H1 (cell line): Measurements from ENCODE around the gene MCC. TPM values are rescaled to one million over a fixed set of nuclear protein-coding genes. Genes with fewer than 3 reads are reported as not detected.

Experiments used
- CTCF ChIA-PET: fragments of 300-600 bp; sonication (Branson Sonifier 250); formaldehyde crosslinking; loops from one replicate; lab custom pipeline; 2021; ENCODE audit not compliant: partially characterized antibody; lab: Charles Lee
- POLR2A ChIA-PET: fragments of 300-600 bp; sonication (Branson Sonifier 250); formaldehyde crosslinking; loops from one replicate; lab custom pipeline; 2021; ENCODE audit warnings: inconsistent platforms; ENCODE audit not compliant: partially characterized antibody; lab: Charles Lee
- DNase-seq, 2 experiments: peaks; one replicate each; pipeline versions ENCODE4 v3.0.0 to v3.0.0-alpha.2; 2010 to 2022; ENCODE audit warnings: low spot score in 2 of 2, low read depth in 1 of 2, mixed read lengths in 1 of 2
- FAIRE-seq: peaks from 2 replicates; lab custom pipeline; 2011; peaks lifted over from hg19 to GRCh38; lab: Jason Lieb, UNC
- H2AFZ ChIP-seq: 2 replicates; pipeline ENCODE4 v1.8.1; 2012; ENCODE audit warnings: low read length, inconsistent platforms
- H2AK5ac ChIP-seq: 2 replicates; pipeline ENCODE4 v1.6.1; 2013; ENCODE audit warnings: low read depth, low read length
- H2BK120ac ChIP-seq: replicated peaks from 2 replicates; pipeline ENCODE3; 2013; ENCODE audit warnings: low read depth, low read length, inconsistent platforms
- H2BK12ac ChIP-seq: 2 replicates; pipeline ENCODE4 v1.6.1; 2013; ENCODE audit warnings: low read depth, low read length
- H2BK15ac ChIP-seq: 2 replicates; pipeline ENCODE4 v1.6.1; 2013; ENCODE audit warnings: low read length
- H2BK20ac ChIP-seq: 2 replicates; pipeline ENCODE4 v1.6.1; 2013; ENCODE audit warnings: low read length
- H2BK5ac ChIP-seq: 2 replicates; pipeline ENCODE4 v1.6.1; 2013; ENCODE audit warnings: low read depth, low read length
- H3K14ac ChIP-seq: 2 replicates; pipeline ENCODE4 v1.6.1; 2013; ENCODE audit warnings: inconsistent platforms; ENCODE audit not compliant: insufficient read length
- H3K18ac ChIP-seq: 2 replicates; pipeline ENCODE4 v1.6.1; 2013; ENCODE audit warnings: low read length; ENCODE audit errors: extremely low read depth
- H3K23ac ChIP-seq: 2 replicates; pipeline ENCODE4 v1.6.1; 2013; ENCODE audit warnings: inconsistent platforms; ENCODE audit not compliant: insufficient read length
- H3K23me2 ChIP-seq: 2 replicates; pipeline ENCODE4 v1.6.1; 2013; ENCODE audit warnings: low read depth, low read length
- H3K27ac ChIP-seq: 2 replicates; pipeline ENCODE4 v1.6.1; 2011; ENCODE audit warnings: low read depth, low read length, inconsistent platforms
- H3K27me3 ChIP-seq, 4 experiments: replicated peaks in 1 of 4; 1 replicate in 1 of 4; 2 replicates in 3 of 4; pipeline versions ENCODE4 v1.6.1 to v1.8.1; 2011 to 2013; ENCODE audit warnings: low read length in 3 of 4, mild to moderate bottlenecking in 3 of 4, inconsistent platforms in 2 of 4, mixed read lengths in 2 of 4, moderate library complexity in 1 of 4; ENCODE audit not compliant: control insufficient read depth in 3 of 4, insufficient read depth in 3 of 4; ENCODE audit errors: extremely low read depth in 1 of 4
- H3K36me3 ChIP-seq, 4 experiments: 2 replicates each; pipeline versions ENCODE4 v1.6.1 to v1.8.1; 2011 to 2013; ENCODE audit warnings: mild to moderate bottlenecking in 4 of 4, low read length in 3 of 4, moderate library complexity in 2 of 4, control low read depth in 1 of 4, inconsistent platforms in 1 of 4; ENCODE audit not compliant: insufficient read depth in 4 of 4, control insufficient read depth in 2 of 4
- H3K4ac ChIP-seq: replicated peaks from 2 replicates; pipeline ENCODE3; 2013; ENCODE audit warnings: low read length, low read depth, mixed read lengths, inconsistent platforms; ENCODE audit not compliant: insufficient read length
- H3K4me1 ChIP-seq, 4 experiments: replicated peaks in 1 of 4; 1 replicate in 1 of 4; 2 replicates in 3 of 4; pipeline versions ENCODE4 v1.6.1 to v1.8.1; 2011 to 2013; ENCODE audit warnings: low read length in 3 of 4, inconsistent platforms in 2 of 4, mixed read lengths in 1 of 4; ENCODE audit not compliant: insufficient read depth in 4 of 4, control insufficient read depth in 3 of 4
- H3K4me2 ChIP-seq, 2 experiments: 2 replicates each; pipeline versions ENCODE4 v1.6.1 to v1.8.1; 2011 to 2013; ENCODE audit warnings: low read depth in 2 of 2, low read length in 2 of 2, control low read depth in 1 of 2, inconsistent platforms in 1 of 2, mild to moderate bottlenecking in 1 of 2; ENCODE audit not compliant: insufficient read depth in 1 of 2
- H3K4me3 ChIP-seq, 4 experiments: fragments of 200-600, 300-600 bp in 1 of 4; sonication (generic), shearing (Covaris generic), sonication (Bioruptor Twin) in 1 of 4; 2 replicates each; pipeline versions ENCODE4 v1.5.1 to v1.8.1; 2011 to 2016; ENCODE audit warnings: low read length in 4 of 4, low read depth in 3 of 4, control low read depth in 2 of 4, inconsistent platforms in 2 of 4, mild to moderate bottlenecking in 2 of 4, mixed read lengths in 1 of 4, moderate library complexity in 1 of 4; ENCODE audit not compliant: insufficient read depth in 2 of 4; ENCODE audit errors: extremely low read depth in 1 of 4
- H3K56ac ChIP-seq: replicated peaks from 2 replicates; pipeline ENCODE3; 2013; ENCODE audit warnings: low read depth, mild to moderate bottlenecking, mixed read lengths, low read length, inconsistent platforms; ENCODE audit not compliant: insufficient read length
- H3K79me1 ChIP-seq: 2 replicates; pipeline ENCODE4 v1.6.1; 2013; ENCODE audit warnings: low read depth, low read length, control low read depth
- H3K79me2 ChIP-seq, 2 experiments: 2 replicates each; pipeline versions ENCODE4 v1.6.1 to v1.8.1; 2012 to 2013; ENCODE audit warnings: low read length in 2 of 2, mild to moderate bottlenecking in 2 of 2, inconsistent platforms in 1 of 2; ENCODE audit not compliant: insufficient read depth in 2 of 2, control insufficient read depth in 1 of 2
- H3K9ac ChIP-seq, 4 experiments: replicated peaks in 1 of 4; 1 replicate in 1 of 4; 2 replicates in 3 of 4; pipeline versions ENCODE4 v1.6.1 to v1.8.1; 2011 to 2013; ENCODE audit warnings: low read depth in 3 of 4, low read length in 3 of 4, control low read depth in 2 of 4, mild to moderate bottlenecking in 2 of 4, moderate library complexity in 2 of 4, inconsistent platforms in 1 of 4; ENCODE audit errors: extremely low read depth in 1 of 4
- H3K9me3 ChIP-seq, 2 experiments: 2 replicates each; pipeline versions ENCODE4 v1.6.1 to v1.8.1; 2012 to 2013; ENCODE audit warnings: mild to moderate bottlenecking in 2 of 2, moderate library complexity in 2 of 2, control low read depth in 1 of 2, inconsistent platforms in 1 of 2, low read depth in 1 of 2, low read length in 1 of 2, mixed read lengths in 1 of 2; ENCODE audit not compliant: insufficient read depth in 2 of 2
- H4K20me1 ChIP-seq, 2 experiments: replicated peaks in 1 of 2; 2 replicates each; pipeline versions ENCODE3 to v1.8.1; 2011 to 2013; ENCODE audit warnings: inconsistent platforms in 2 of 2, low read length in 2 of 2, mild to moderate bottlenecking in 1 of 2; ENCODE audit not compliant: insufficient read depth in 2 of 2, control insufficient read depth in 1 of 2
- H4K5ac ChIP-seq: 2 replicates; pipeline ENCODE4 v1.6.1; 2013; ENCODE audit warnings: low read length, low read depth, mixed read lengths, inconsistent platforms; ENCODE audit not compliant: insufficient read length
- H4K8ac ChIP-seq: 2 replicates; pipeline ENCODE4 v1.8.0; 2013; ENCODE audit warnings: mild to moderate bottlenecking, moderate library complexity, low read length, inconsistent platforms; ENCODE audit not compliant: insufficient read depth; ENCODE audit errors: extremely low read depth
- H4K91ac ChIP-seq: replicated peaks from 2 replicates; pipeline ENCODE3; 2013; ENCODE audit warnings: low read length, mixed read lengths, inconsistent platforms; ENCODE audit not compliant: insufficient read length
- ASH2L ChIP-seq: fragments of 200-600, 300-600 bp; sonication (generic); IDR thresholded peaks from one replicate; pipeline ENCODE4 v1.7.1; 2017; ENCODE audit warnings: low read length
- EZH2 ChIP-seq: fragments of 200-600 bp; sonication (generic); IDR thresholded peaks from 2 replicates; pipeline ENCODE4 v1.7.1; 2012; ENCODE audit warnings: low read depth, mild to moderate bottlenecking, moderate library complexity, low read length, inconsistent platforms; ENCODE audit not compliant: severe bottlenecking
- GABPA ChIP-seq: IDR thresholded peaks from 2 replicates; pipeline ENCODE4 v1.6.1; 2011; ENCODE audit warnings: mild to moderate bottlenecking, low read length, moderate library complexity, borderline replicate concordance; ENCODE audit not compliant: insufficient read depth
- HDAC6 ChIP-seq: IDR thresholded peaks from one replicate; pipeline ENCODE4 v1.7.1; 2012; ENCODE audit warnings: low read depth, mild to moderate bottlenecking, inconsistent platforms, low read length, moderate library complexity
- KDM4A ChIP-seq: IDR thresholded peaks from one replicate; pipeline ENCODE4 v1.7.1; 2012; ENCODE audit warnings: low read depth, mild to moderate bottlenecking, moderate library complexity, low read length, inconsistent platforms; ENCODE audit not compliant: severe bottlenecking
- POU5F1 ChIP-seq: IDR thresholded peaks from 2 replicates; pipeline ENCODE4 v1.6.1; 2011; ENCODE audit warnings: low read depth, mild to moderate bottlenecking, low read length, moderate library complexity
- RFX5 ChIP-seq: IDR thresholded peaks from 2 replicates; pipeline ENCODE4 v1.6.1; 2011; ENCODE audit warnings: low read depth, low read length, improper control_type of control experiment, borderline replicate concordance
- RNF2 ChIP-seq: fragments of 200-900, 300-1000 bp; sonication (generic); IDR thresholded peaks from 2 replicates; pipeline ENCODE4 v1.7.1; 2016; ENCODE audit warnings: borderline replicate concordance, low read depth, mild to moderate bottlenecking, antibody characterized with exemption, low read length; ENCODE audit not compliant: poor library complexity, severe bottlenecking; ENCODE audit errors: missing control alignments
- RXRA ChIP-seq: IDR thresholded peaks from 2 replicates; pipeline ENCODE4 v1.6.1; 2011; ENCODE audit warnings: low read depth, mild to moderate bottlenecking, low read length, moderate library complexity; ENCODE audit not compliant: insufficient read depth
- SUZ12 ChIP-seq: fragments of 200-600 bp; sonication (generic); IDR thresholded peaks from 2 replicates; pipeline ENCODE4 v1.6.1; 2012; ENCODE audit warnings: mild to moderate bottlenecking, inconsistent platforms, low read length, moderate library complexity, mixed read lengths
- TCF12 ChIP-seq: IDR thresholded peaks from 2 replicates; pipeline ENCODE4 v1.6.1; 2011; ENCODE audit warnings: low read depth, mild to moderate bottlenecking, low read length
- USF2 ChIP-seq: IDR thresholded peaks from 2 replicates; pipeline ENCODE4 v1.6.1; 2011; ENCODE audit warnings: low read length, improper control_type of control experiment
- WGBS, 2 experiments: shearing (Covaris generic) in 1 of 2; methylation state at CpG; one replicate each; pipeline versions ENCODE4 v1.1.6 to v1.1.7; 2013 to 2015; ENCODE audit warnings: low lambda C conversion rate in 2 of 2, mixed read lengths in 2 of 2, inconsistent platforms in 1 of 2, low coverage in 1 of 2, missing lambda C conversion rate in 1 of 2; ENCODE audit not compliant: insufficient replicate concordance in 2 of 2, insufficient coverage in 1 of 2, insufficient read length in 1 of 2; ENCODE audit errors: extremely low coverage in 1 of 2, missing lambda C conversion rate in 1 of 2; 5-methylcytosine and 5-hydroxymethylcytosine counted together
- polyA plus RNA-seq, 7 experiments: library from polyadenylated mRNA; depleted of rRNA in 3 of 7; stranded (reverse) in 5 of 7; unstranded in 2 of 7; fragments of >200 nt in 5 of 7; fragments of 200-250 nt in 2 of 7; gene quantifications; 1 replicate in 5 of 7; 2 replicates in 1 of 7; 4 replicates in 1 of 7; pipeline versions ENCODE4 v1.2.1 to v1.2.3, GENCODE V29; 2011 to 2013; ENCODE audit warnings: missing spikeins in 2 of 7, mixed read lengths in 2 of 7
- total RNA-seq: library from RNA; stranded (reverse); fragmentation: NEBNext Ultra II Directional; extraction: Animal tissue kit (Norgen Biotek cat#: 25700); gene quantifications from 2 replicates; pipeline ENCODE4 v1.2.1, GENCODE V29; 2021

Gene MCC
- total and polyA plus RNA-seq, 2 of the 8 experiments (the other 6 are each of a cell fraction or from before 2014, with no cell fraction given): 2.6 to 18.3 TPM

GRCh38 chr5:113071401-113071800 is 416.9 kb downstream of the MCC start:
- no peaks in the 10 kb centered on the region for H4K20me1 ChIP-seq
- no peak overlapping the region for H3K56ac ChIP-seq
- 0 out of 4 replicates have a peak overlapping the region, but pooled peaks of 1 of the 2 experiments have one; percentile 11 for H3K4me2 ChIP-seq
- H2AFZ ChIP-seq: no peak overlapping the region
- 0 out of 2 replicates have a peak overlapping the region, but pooled peaks have one; percentile 61 for H2AK5ac ChIP-seq
- H3K27ac ChIP-seq: no peak overlapping the region
- H2BK12ac ChIP-seq: peak overlapping the region; percentile 76; the same call in 1 of the 2 replicates
- no peak overlapping the region for H3K9ac ChIP-seq
- H3K9me3 ChIP-seq: peaks cover 0 to 9% of the 10 kb centered on the region in 2 experiments; a peak in 1 of 4 replicates
- peak overlapping the region; percentile 35; the same call in 1 of the 2 replicates for H2BK20ac ChIP-seq
- H3K36me3 ChIP-seq: peaks cover 0 to 12% (median 0%) of the 10 kb centered on the region in 4 experiments; a peak in 1 of 8 replicates
- peak overlapping the region; percentile 73 for H3K18ac ChIP-seq
- DNase-seq (no peak), FAIRE-seq (no peak)
- H3K4ac ChIP-seq: no peak overlapping the region
- H3K4me3 ChIP-seq: no peak overlapping the region
- H3K23me2 ChIP-seq: no peaks in the 10 kb centered on the region
- H3K23ac ChIP-seq: no peak overlapping the region
- H3K27me3 ChIP-seq: no peaks in the 10 kb centered on the region
- no peaks in the 10 kb centered on the region for H3K79me2 ChIP-seq
- CTCF ChIA-PET: interaction anchor here (1.1 to 2.1 kb wide), 6 partner anchors 10 to 20 kb away, joined by 3 to 12 read pairs (median 3); no protein-coding TSS in a partner anchor
- WGBS, 2 experiments: 89% methylated on average over 3 of the region's 3 CpGs; no CpG with 5 or more reads in 1 of the 2 experiments
- H4K8ac ChIP-seq: no peak overlapping the region
- no peaks in the 10 kb centered on the region; the same call in 1 of the 2 replicates for H3K79me1 ChIP-seq
- no peak overlapping the region for H2BK15ac ChIP-seq
- no peak overlapping the region for H4K91ac ChIP-seq
- peak overlapping the region; percentile 58 for H2BK120ac ChIP-seq
- H3K4me1 ChIP-seq: peaks cover 2 to 15% (median 8%) of the 10 kb centered on the region in 4 experiments; a peak in 5 of 7 replicates
- no peak overlapping the region; the same call in 1 of the 2 replicates for H2BK5ac ChIP-seq
- POLR2A ChIA-PET: no interaction called here
- no peak overlapping the region for H3K14ac ChIP-seq
- no peak overlapping the region for H4K5ac ChIP-seq
- TF ChIP-seq HDAC6 (no peak), EZH2 (no peak), ASH2L (no peak), RFX5 (no peak), TCF12 (no peak), USF2 (no peak), POU5F1 (no peak), RNF2 (no peak), KDM4A (no peak), GABPA (no peak), SUZ12 (no peak), RXRA (no peak)
